IMR-90 (cell line): ENCODE results near the gene GTF2F1. TPM values are rescaled to one million over a fixed set of nuclear protein-coding genes. Genes with fewer than 3 reads are reported as not detected.

Experiments
- ATAC-seq: fragments of 200-7000 bp; cut with Tn5 transposase; 2 replicates; pipeline ENCODE4 v1.9.1; 2020; ENCODE audit warnings: low read depth, mild to moderate bottlenecking, moderate library complexity
- BruUV-seq: library from RNA; stranded (reverse); fragments of 400-500 nt; replicated peaks from 2 replicates; lab custom pipeline; 2021; lab: Mats Ljungman, UMichigan
- CTCF ChIA-PET: fragments of 300-600 bp; formaldehyde crosslinking; extraction: SDS; loops from one replicate; lab custom pipeline; 2021; ENCODE audit warnings: antibody characterized with exemption; lab: Yijun Ruan, JAX
- POLR2A ChIA-PET: fragments of 300-600 bp; sonication (Branson Sonifier 250); formaldehyde crosslinking; loops from one replicate; lab custom pipeline; 2022; ENCODE audit warnings: antibody characterized with exemption; ENCODE audit not compliant: unreplicated experiment; lab: Charles Lee
- DNase-seq: peaks from one replicate; pipeline ENCODE4 v3.0.0; 2013
- H2AFZ ChIP-seq: replicated peaks from 2 replicates; pipeline ENCODE3; 2013; ENCODE audit warnings: low read length, mild to moderate bottlenecking; ENCODE audit not compliant: poor library complexity
- H2AK5ac ChIP-seq: 2 replicates; pipeline ENCODE4 v1.6.1; 2013; ENCODE audit warnings: low read depth, low read length, inconsistent platforms
- H2AK9ac ChIP-seq: replicated peaks from 2 replicates; pipeline ENCODE3; 2013; ENCODE audit warnings: mild to moderate bottlenecking, low read depth, low read length, moderate library complexity; ENCODE audit not compliant: poor library complexity
- H2BK120ac ChIP-seq: 2 replicates; pipeline ENCODE4 v1.6.1; 2013; ENCODE audit warnings: low read depth, low read length, inconsistent platforms
- H2BK15ac ChIP-seq: 3 replicates; pipeline ENCODE4 v1.6.1; 2013; ENCODE audit warnings: low read depth, low read length, inconsistent platforms
- H2BK20ac ChIP-seq: 2 replicates; pipeline ENCODE4 v1.6.1; 2013; ENCODE audit warnings: low read depth, mild to moderate bottlenecking, inconsistent platforms, low read length, moderate library complexity
- H2BK5ac ChIP-seq: 2 replicates; pipeline ENCODE4 v1.6.1; 2013; ENCODE audit warnings: mild to moderate bottlenecking, low read depth, low read length, inconsistent platforms; ENCODE audit not compliant: poor library complexity, severe bottlenecking
- H3K14ac ChIP-seq: replicated peaks from 2 replicates; pipeline ENCODE4 v1.6.1; 2013; ENCODE audit warnings: low read depth, low read length, inconsistent platforms
- H3K18ac ChIP-seq: 2 replicates; pipeline ENCODE4 v1.6.1; 2013; ENCODE audit warnings: low read depth, low read length, control low read depth
- H3K23ac ChIP-seq: 2 replicates; pipeline ENCODE4 v1.6.1; 2013; ENCODE audit warnings: low read depth, low read length, inconsistent platforms
- H3K27ac ChIP-seq: 2 replicates; pipeline ENCODE4 v1.5.1; 2013; ENCODE audit warnings: mild to moderate bottlenecking, control low read depth, low read length; ENCODE audit not compliant: insufficient read depth
- H3K27me3 ChIP-seq: 2 replicates; pipeline ENCODE4 v1.6.1; 2013; ENCODE audit warnings: low read length; ENCODE audit not compliant: control insufficient read depth, insufficient read depth
- H3K36me3 ChIP-seq: 2 replicates; pipeline ENCODE4 v1.6.1; 2013; ENCODE audit warnings: low read length, mixed read lengths; ENCODE audit not compliant: control insufficient read depth, insufficient read depth
- H3K4ac ChIP-seq: 2 replicates; pipeline ENCODE4 v1.6.1; 2013; ENCODE audit warnings: low read depth, low read length, inconsistent platforms
- H3K4me1 ChIP-seq: 2 replicates; pipeline ENCODE4 v1.6.1; 2013; ENCODE audit warnings: low read length, mixed read lengths; ENCODE audit not compliant: control insufficient read depth, insufficient read depth
- H3K4me2 ChIP-seq: 2 replicates; pipeline ENCODE4 v1.6.1; 2013; ENCODE audit warnings: low read depth, mild to moderate bottlenecking, control low read depth, low read length, moderate library complexity
- H3K4me3 ChIP-seq: 2 replicates; pipeline ENCODE4 v1.5.1; 2013; ENCODE audit warnings: low read depth, mild to moderate bottlenecking, control low read depth, low read length, moderate library complexity; ENCODE audit not compliant: insufficient read depth
- H3K56ac ChIP-seq: 2 replicates; pipeline ENCODE4 v1.6.1; 2013; ENCODE audit warnings: low read length, inconsistent platforms; ENCODE audit not compliant: insufficient read depth; ENCODE audit errors: extremely low read depth
- H3K79me1 ChIP-seq, 2 experiments: 2 replicates each; pipeline ENCODE4 v1.6.1; 2013; ENCODE audit warnings: low read length in 2 of 2, inconsistent platforms in 1 of 2, low read depth in 1 of 2
- H3K9ac ChIP-seq: 2 replicates; pipeline ENCODE4 v1.6.1; 2013; ENCODE audit warnings: low read depth, low read length, control low read depth
- H3K9me1 ChIP-seq: 2 replicates; pipeline ENCODE4 v1.6.1; 2013; ENCODE audit warnings: low read length, inconsistent platforms; ENCODE audit not compliant: insufficient read depth
- H3K9me3 ChIP-seq: 2 replicates; pipeline ENCODE4 v1.6.1; 2013; ENCODE audit warnings: low read length; ENCODE audit not compliant: control insufficient read depth, insufficient read depth
- H4K20me1 ChIP-seq: 2 replicates; pipeline ENCODE4 v1.6.1; 2013; ENCODE audit warnings: low read length, inconsistent platforms; ENCODE audit not compliant: insufficient read depth
- H4K5ac ChIP-seq: 2 replicates; pipeline ENCODE4 v1.6.1; 2013; ENCODE audit warnings: mild to moderate bottlenecking, low read depth, low read length, control low read depth
- H4K8ac ChIP-seq, 2 experiments: 2 replicates each; pipeline ENCODE4 v1.6.1; 2013; ENCODE audit warnings: low read depth in 2 of 2, low read length in 2 of 2, control low read depth in 1 of 2, inconsistent platforms in 1 of 2
- H4K91ac ChIP-seq: 2 replicates; pipeline ENCODE4 v1.6.1; 2013; ENCODE audit warnings: low read depth, low read length, inconsistent platforms; ENCODE audit not compliant: insufficient read depth
- BHLHE40 ChIP-seq: fragments of 150-350 bp; IDR thresholded peaks from 2 replicates; pipeline ENCODE4 v1.6.1; 2016; ENCODE audit warnings: mild to moderate bottlenecking, low read depth, low read length
- CEBPB ChIP-seq: IDR thresholded peaks from 2 replicates; pipeline ENCODE4 v1.6.1; 2012; ENCODE audit warnings: low read depth, low read length, improper control_type of control experiment
- CTCF ChIP-seq: conservative IDR thresholded peaks from 2 replicates; pipeline ENCODE4 v1.5.1; 2012; ENCODE audit warnings: mild to moderate bottlenecking, low read depth, low read length, improper control_type of control experiment
- ELK1 ChIP-seq: fragments of 150-350 bp; IDR thresholded peaks from 2 replicates; pipeline ENCODE4 v1.6.1; 2016; ENCODE audit warnings: low read depth, mild to moderate bottlenecking, low read length, moderate library complexity, borderline replicate concordance
- FOS ChIP-seq: fragments of 150-350 bp; IDR thresholded peaks from 2 replicates; pipeline ENCODE4 v1.6.1; 2016; ENCODE audit warnings: low read depth, low read length
- MAFK ChIP-seq: IDR thresholded peaks from 2 replicates; pipeline ENCODE4 v1.6.1; 2012; ENCODE audit warnings: low read depth, low read length, improper control_type of control experiment
- MAZ ChIP-seq: IDR thresholded peaks from 2 replicates; pipeline ENCODE4 v1.6.1; 2012; ENCODE audit warnings: low read depth, mild to moderate bottlenecking, low read length, improper control_type of control experiment, moderate library complexity, borderline replicate concordance
- MXI1 ChIP-seq: IDR thresholded peaks from 2 replicates; pipeline ENCODE4 v1.6.1; 2012; ENCODE audit warnings: low read depth, mild to moderate bottlenecking, low read length, moderate library complexity, borderline replicate concordance
- NFE2L2 ChIP-seq: fragments of 150-350 bp; IDR thresholded peaks from 2 replicates; pipeline ENCODE4 v1.6.1; 2016; ENCODE audit warnings: low read depth, mild to moderate bottlenecking, low read length
- POLR2A ChIP-seq: IDR thresholded peaks from 2 replicates; pipeline ENCODE4 v1.6.1; 2012; ENCODE audit warnings: mild to moderate bottlenecking, low read depth, low read length
- RCOR1 ChIP-seq: IDR thresholded peaks from 2 replicates; pipeline ENCODE4 v1.6.1; 2012; ENCODE audit warnings: mild to moderate bottlenecking, low read length, improper control_type of control experiment; ENCODE audit not compliant: insufficient replicate concordance
- RFX5 ChIP-seq: IDR thresholded peaks from 2 replicates; pipeline ENCODE4 v1.8.0; 2012; ENCODE audit warnings: low read depth, mild to moderate bottlenecking, low read length, moderate library complexity
- SMC3 ChIP-seq: fragments of 150-350 bp; IDR thresholded peaks from 2 replicates; pipeline ENCODE4 v1.6.1; 2016; ENCODE audit warnings: low read depth, mild to moderate bottlenecking, antibody characterized with exemption, low read length, moderate library complexity
- USF2 ChIP-seq: fragments of 150-350 bp; IDR thresholded peaks from 2 replicates; pipeline ENCODE4 v1.6.1; 2017; ENCODE audit warnings: mild to moderate bottlenecking, antibody characterized with exemption, low read length, low read depth
- WGBS, 2 experiments: methylation state at CpG; one replicate each; pipeline versions ENCODE4 v1.1.5 to v1.1.7; 2013; ENCODE audit warnings: missing lambda C conversion rate in 2 of 2; ENCODE audit not compliant: insufficient read length in 1 of 2; ENCODE audit errors: extremely low coverage in 2 of 2; 5-methylcytosine and 5-hydroxymethylcytosine counted together
- dilution Hi-C: fragments of 300-500 bp; cut with HindIII; formaldehyde crosslinking; loops from one replicate; pipeline ENCODE4 v1.14.3; 2018; ENCODE audit warnings: low sequenced_read_pairs; ENCODE audit not compliant: unreplicated experiment
- in situ Hi-C: fragments of 300-500 bp; cut with MboI; formaldehyde crosslinking; loops from 3 replicates; pipeline ENCODE4 v1.14.3; 2019; ENCODE audit warnings: low sequenced_read_pairs, inconsistent platforms, mixed read lengths
- intact Hi-C: fragments of 100-400 bp; cut with micrococcal nuclease; formaldehyde crosslinking; loops from 2 replicates; pipeline ENCODE4 v1.10.0; 2022
- polyA plus RNA-seq, 3 experiments: library from polyadenylated mRNA; depleted of rRNA; stranded (reverse); fragments of >200 nt; gene quantifications; 2 replicates each; pipeline ENCODE4 v1.2.3, GENCODE V29; 2012; ENCODE audit warnings: low replicate concordance in 1 of 3
- total RNA-seq: library from RNA; depleted of rRNA; stranded (reverse); fragments of >200 nt; gene quantifications from 2 replicates; pipeline ENCODE4 v1.2.3, GENCODE V29; 2012

GTF2F1 gene
- total and polyA plus RNA-seq, 2 of the 4 experiments (the other 2 are of a cell fraction) = 43.7 to 51.4 TPM

- Histone ChIP-seq H4K5ac (no peak overlapping the region), H3K9me1 (no peaks in the 10 kb centered on the region), H3K27ac (no peak overlapping the region), H2BK120ac (no peak overlapping the region), H2AK9ac (peak overlapping the region; percentile 55), H3K9ac (no peak overlapping the region), H3K23ac (no peak overlapping the region), H4K91ac (no peak overlapping the region), H2AK5ac (no peak overlapping the region; the same call in 1 of the 2 replicates), H3K18ac (no peak overlapping the region), H3K4me1 (no peaks in the 10 kb centered on the region), H3K4me3 (no peak overlapping the region), H3K27me3 (no peaks in the 10 kb centered on the region), H2AFZ (no peak overlapping the region), H3K14ac (no peak overlapping the region), H3K56ac (no peak overlapping the region), H3K4ac (no peak overlapping the region), H3K79me1 (peaks cover 0 to 41% of the 10 kb centered on the region in 2 experiments; a peak in 2 of 4 replicates), H2BK15ac (no peak overlapping the region), H2BK5ac (no peak overlapping the region), H3K36me3 (peaks cover 77% of the 10 kb centered on the region), H4K20me1 (peaks cover 57% of the 10 kb centered on the region), H2BK20ac (no peak overlapping the region), H3K4me2 (no peak overlapping the region), H4K8ac (no peak overlapping the region), H3K9me3 (no peaks in the 10 kb centered on the region)
- no TSS peak for BruUV-seq
- in situ Hi-C loops = no loop called here
- dilution Hi-C loops = no loop called here
- WGBS, 2 experiments = 80% methylated on average over 6 of the region's 33 CpGs; no CpG with 5 or more reads in 1 of the 2 experiments
- POLR2A ChIA-PET = no interaction called here
- ATAC-seq = peak; percentile 77
- DNase-seq = peak; percentile 5
- CTCF ChIA-PET = no interaction called here
- intact Hi-C loops = loop anchor here (10.0 kb wide), 1 partner anchor 373 kb away; no protein-coding TSS in a partner anchor
- TF ChIP-seq MAFK (no peak), MXI1 (no peak), FOS (no peak), SMC3 (peak; percentile 32; the same call in 1 of the 2 replicates), POLR2A (no peak), RCOR1 (no peak), ELK1 (no peak), RFX5 (no peak), CTCF (peak; percentile 36), USF2 (no peak), BHLHE40 (no peak), CEBPB (no peak), MAZ (peak; percentile 58; the same call in 1 of the 2 replicates), NFE2L2 (no peak)
Observed at GRCh38 chr19:6417713-6418561, 25.0 kb upstream of the GTF2F1 start.
